ENCODE measurements around the gene LMF2. TPM values are rescaled to one million over a fixed set of nuclear protein-coding genes. Genes with fewer than 3 reads are reported as not detected.
A peak's percentile ranks its signal among the peaks of the same experiment; 100 is the strongest.

LMF2 gene
- total and polyA plus RNA-seq, 2 of the 4 experiments (the other 2 are of a cell fraction) = 16.8 to 82.6 TPM

DNA sequence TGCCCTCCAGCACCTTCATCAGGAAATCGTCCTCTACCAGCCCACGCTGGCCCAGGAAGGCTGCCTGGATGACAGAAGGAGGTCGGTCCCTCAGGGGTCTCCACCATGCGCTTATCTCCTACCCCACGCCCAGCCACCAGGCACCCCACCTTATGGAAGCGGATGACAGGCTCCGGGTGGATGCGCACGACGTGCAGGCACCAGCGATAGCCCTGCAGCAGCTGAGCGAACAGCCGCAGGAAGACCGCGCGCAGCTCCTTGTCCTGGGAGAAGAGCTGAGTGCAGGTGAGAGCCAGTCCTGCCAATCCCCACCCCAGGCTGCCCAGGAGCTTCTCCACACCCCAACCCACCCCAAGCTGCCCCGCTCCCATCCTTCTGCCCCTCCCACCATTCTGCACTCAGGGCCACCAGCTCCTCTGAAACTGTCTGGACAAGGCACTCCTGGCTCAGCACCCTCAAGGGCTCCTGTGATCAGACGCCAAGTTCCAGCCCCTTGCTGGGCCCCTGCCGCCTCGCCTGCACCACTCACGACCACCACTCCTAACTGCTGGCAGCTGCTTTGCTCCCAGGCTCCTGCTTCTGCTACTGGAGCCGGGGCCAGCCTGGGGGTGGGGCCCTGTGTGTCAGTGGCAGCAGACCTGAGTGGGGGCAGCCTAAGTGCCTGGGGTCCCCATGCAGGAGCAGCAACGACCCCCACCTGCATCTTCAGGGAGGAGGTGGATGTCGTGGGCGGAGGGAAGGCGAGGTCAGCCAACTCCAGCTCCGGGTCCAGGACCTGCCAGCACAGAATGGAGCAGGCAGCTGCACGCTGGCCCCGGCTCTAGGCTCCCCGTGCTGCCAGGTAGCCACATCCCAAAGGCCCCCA is 42.2 kb downstream of the LMF2 start (continued):
- TF ChIP-seq SMC3 (IDR thresholded peaks at IDR 0.05; ENCODE audit: low read depth, low read length) = no peak

- no peak overlapping the region for H2BK15ac ChIP-seq (ENCODE audit: low read depth, low read length)
- no peaks in the 10 kb centered on the region for H3K27me3 ChIP-seq (ENCODE audit: control insufficient read depth, insufficient read depth, low read length)
- no peak overlapping the region for H3K18ac ChIP-seq (ENCODE audit: low read depth, low read length)
- no peak overlapping the region for H3K23ac ChIP-seq (ENCODE audit: low read depth, low read length)
- no peak overlapping the region for H4K8ac ChIP-seq (ENCODE audit: low read depth in 2 of 2, low read length in 2 of 2)
- H2AFZ ChIP-seq (replicated peaks; ENCODE audit: low read length, poor library complexity) = no peak overlapping the region
- no peak overlapping the region for H2AK9ac ChIP-seq (replicated peaks; ENCODE audit: low read depth, low read length, poor library complexity)
- ChIA-PET POLR2A (ENCODE audit: unreplicated experiment) (no interaction called here), CTCF (no interaction called here)
- 91% methylated on average over 20 of the region's 24 CpGs; no CpG with 5 or more reads in 1 of the 2 experiments for WGBS, 2 experiments (ENCODE audit: extremely low coverage in 2 of 2, insufficient read length in 1 of 2)
- H3K27ac ChIP-seq (ENCODE audit: insufficient read depth, low read length) = no peak overlapping the region
- DNase-seq (no peak), ATAC-seq (ENCODE audit: low read depth) (no peak)
- no peaks in the 10 kb centered on the region for H3K9me1 ChIP-seq (ENCODE audit: insufficient read depth, low read length)
- H4K5ac ChIP-seq (ENCODE audit: low read depth, low read length) = no peak overlapping the region
- H2BK5ac ChIP-seq (ENCODE audit: low read depth, low read length, poor library complexity, severe bottlenecking) = no peak overlapping the region
- no peak overlapping the region for H3K56ac ChIP-seq (ENCODE audit: extremely low read depth, insufficient read depth, low read length)
- peaks cover 12 to 29% of the 10 kb centered on the region in 2 experiments; a peak in 3 of 4 replicates for H3K79me1 ChIP-seq (ENCODE audit: low read depth in 1 of 2, low read length in 2 of 2)
- peaks cover 27% of the 10 kb centered on the region for H4K20me1 ChIP-seq (ENCODE audit: insufficient read depth, low read length)
- no peak overlapping the region for H3K4ac ChIP-seq (ENCODE audit: low read depth, low read length)
- H2BK20ac ChIP-seq (ENCODE audit: low read depth, low read length) = no peak overlapping the region
- no peak for TF ChIP-seq RAD21 (IDR thresholded peaks at IDR 0.05; ENCODE audit: low read length)
- no peak for TF ChIP-seq BHLHE40 (IDR thresholded peaks at IDR 0.05; ENCODE audit: low read depth, low read length)
- TF ChIP-seq CHD1 (IDR thresholded peaks at IDR 0.05; ENCODE audit: low read depth, low read length) = no peak
- TF ChIP-seq RCOR1 (IDR thresholded peaks at IDR 0.05; ENCODE audit: insufficient replicate concordance, low read length) = no peak
- TF ChIP-seq RFX5 (IDR thresholded peaks at IDR 0.05; ENCODE audit: low read depth, low read length) = no peak
- TF ChIP-seq MAZ (IDR thresholded peaks at IDR 0.05; ENCODE audit: borderline replicate concordance, low read depth, low read length) = no peak
- TF ChIP-seq NFE2L2 (IDR thresholded peaks at IDR 0.05; ENCODE audit: low read depth, low read length) = no peak
- TF ChIP-seq MAFK (IDR thresholded peaks at IDR 0.05; ENCODE audit: low read depth, low read length) = no peak
- TF ChIP-seq ELK1 (IDR thresholded peaks at IDR 0.05; ENCODE audit: borderline replicate concordance, low read depth, low read length) = no peak
- TF ChIP-seq CTCF (conservative IDR thresholded peaks at IDR 0.05; ENCODE audit: low read depth, low read length) = no peak
- peaks cover 81% of the 10 kb centered on the region for H3K36me3 ChIP-seq (ENCODE audit: control insufficient read depth, insufficient read depth, low read length)
- no peak overlapping the region for H2BK120ac ChIP-seq (ENCODE audit: low read depth, low read length)
- H3K9ac ChIP-seq (ENCODE audit: low read depth, low read length) = no peak overlapping the region
- TSS peak; percentile 39 for BruUV-seq (replicated peaks)
- in situ Hi-C loops (cut with MboI; ENCODE audit: low sequenced_read_pairs) (no loop called here), intact Hi-C loops (cut with micrococcal nuclease) (no loop called here), dilution Hi-C loops (cut with HindIII; ENCODE audit: low sequenced_read_pairs, unreplicated experiment) (no loop called here)
- no peaks in the 10 kb centered on the region for H3K9me3 ChIP-seq (ENCODE audit: control insufficient read depth, insufficient read depth, low read length)
- H3K14ac ChIP-seq (replicated peaks; ENCODE audit: low read depth, low read length) = no peak overlapping the region
- no peak overlapping the region for H4K91ac ChIP-seq (ENCODE audit: insufficient read depth, low read depth, low read length)
- H3K4me2 ChIP-seq (ENCODE audit: low read depth, low read length) = no peak overlapping the region
- no peak overlapping the region for H2AK5ac ChIP-seq (ENCODE audit: low read depth, low read length)
- H3K4me3 ChIP-seq (ENCODE audit: insufficient read depth, low read depth, low read length) = no peak overlapping the region
- no peaks in the 10 kb centered on the region for H3K4me1 ChIP-seq (ENCODE audit: control insufficient read depth, insufficient read depth, low read length)
Measured at GRCh38 chr22:50464451-50464850, 43.1 kb downstream of the LMF2 start.

Data from IMR-90 (cell line).